A673 (cell line): ENCODE data around the gene RAB33A.

Source experiments
- EZH2 ChIP-seq: fragments of 200-600 bp; sonication (generic); IDR thresholded peaks from 2 replicates; pipeline ENCODE4 v1.6.1; 2017; ENCODE audit warnings: borderline replicate concordance, low read depth, mild to moderate bottlenecking, mixed read lengths, antibody characterized with exemption, low read length; ENCODE audit not compliant: poor library complexity, severe bottlenecking
- TF ChIP-seq, protein P1 (sequence below): fragments of 300-800, 200-600 bp; sonication (generic); conservative IDR thresholded peaks from 2 replicates; pipeline ENCODE4 v1.5.1; 2017; ENCODE audit warnings: low read depth, mild to moderate bottlenecking, antibody characterized with exemption, low read length, moderate library complexity, mixed read lengths

DNA sequence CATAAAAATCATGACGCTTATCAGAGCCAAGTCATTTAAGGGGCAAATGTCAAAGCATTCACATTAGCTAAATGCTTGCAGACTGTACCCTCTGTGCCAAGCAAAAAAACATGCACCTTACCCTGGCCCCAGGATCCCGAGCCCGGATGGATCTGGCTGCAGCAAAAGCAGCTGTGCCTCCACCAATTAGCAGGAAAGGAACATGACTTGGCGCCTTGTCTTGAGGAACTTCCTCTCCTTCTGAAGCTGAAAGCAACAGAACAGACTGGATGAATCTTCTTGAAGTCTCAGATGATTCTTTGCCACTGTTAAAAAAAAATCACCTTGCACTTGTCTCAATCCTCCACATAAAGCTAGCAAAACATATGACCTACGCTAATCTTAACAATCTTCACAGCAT lies 24.1 kb upstream of the RAB33A start:
- TF ChIP-seq, protein P1, sequence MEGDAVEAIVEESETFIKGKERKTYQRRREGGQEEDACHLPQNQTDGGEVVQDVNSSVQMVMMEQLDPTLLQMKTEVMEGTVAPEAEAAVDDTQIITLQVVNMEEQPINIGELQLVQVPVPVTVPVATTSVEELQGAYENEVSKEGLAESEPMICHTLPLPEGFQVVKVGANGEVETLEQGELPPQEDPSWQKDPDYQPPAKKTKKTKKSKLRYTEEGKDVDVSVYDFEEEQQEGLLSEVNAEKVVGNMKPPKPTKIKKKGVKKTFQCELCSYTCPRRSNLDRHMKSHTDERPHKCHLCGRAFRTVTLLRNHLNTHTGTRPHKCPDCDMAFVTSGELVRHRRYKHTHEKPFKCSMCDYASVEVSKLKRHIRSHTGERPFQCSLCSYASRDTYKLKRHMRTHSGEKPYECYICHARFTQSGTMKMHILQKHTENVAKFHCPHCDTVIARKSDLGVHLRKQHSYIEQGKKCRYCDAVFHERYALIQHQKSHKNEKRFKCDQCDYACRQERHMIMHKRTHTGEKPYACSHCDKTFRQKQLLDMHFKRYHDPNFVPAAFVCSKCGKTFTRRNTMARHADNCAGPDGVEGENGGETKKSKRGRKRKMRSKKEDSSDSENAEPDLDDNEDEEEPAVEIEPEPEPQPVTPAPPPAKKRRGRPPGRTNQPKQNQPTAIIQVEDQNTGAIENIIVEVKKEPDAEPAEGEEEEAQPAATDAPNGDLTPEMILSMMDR = no peak
- no peak for TF ChIP-seq EZH2
